ENCODE results near the gene ACVR1C.

The ACVR1C gene

GRCh38 chr2:157477919-157478318 is 150.7 kb downstream of the ACVR1C start:
- TF ChIP-seq, protein P1, sequence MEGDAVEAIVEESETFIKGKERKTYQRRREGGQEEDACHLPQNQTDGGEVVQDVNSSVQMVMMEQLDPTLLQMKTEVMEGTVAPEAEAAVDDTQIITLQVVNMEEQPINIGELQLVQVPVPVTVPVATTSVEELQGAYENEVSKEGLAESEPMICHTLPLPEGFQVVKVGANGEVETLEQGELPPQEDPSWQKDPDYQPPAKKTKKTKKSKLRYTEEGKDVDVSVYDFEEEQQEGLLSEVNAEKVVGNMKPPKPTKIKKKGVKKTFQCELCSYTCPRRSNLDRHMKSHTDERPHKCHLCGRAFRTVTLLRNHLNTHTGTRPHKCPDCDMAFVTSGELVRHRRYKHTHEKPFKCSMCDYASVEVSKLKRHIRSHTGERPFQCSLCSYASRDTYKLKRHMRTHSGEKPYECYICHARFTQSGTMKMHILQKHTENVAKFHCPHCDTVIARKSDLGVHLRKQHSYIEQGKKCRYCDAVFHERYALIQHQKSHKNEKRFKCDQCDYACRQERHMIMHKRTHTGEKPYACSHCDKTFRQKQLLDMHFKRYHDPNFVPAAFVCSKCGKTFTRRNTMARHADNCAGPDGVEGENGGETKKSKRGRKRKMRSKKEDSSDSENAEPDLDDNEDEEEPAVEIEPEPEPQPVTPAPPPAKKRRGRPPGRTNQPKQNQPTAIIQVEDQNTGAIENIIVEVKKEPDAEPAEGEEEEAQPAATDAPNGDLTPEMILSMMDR (IDR thresholded peaks at IDR 0.05; ENCODE audit: low read depth, low read length) = no peak
- TF ChIP-seq MYC (IDR thresholded peaks at IDR 0.05; ENCODE audit: low read depth, low read length) (no peak), POLR2A (IDR thresholded peaks at IDR 0.05; ENCODE audit: extremely low read depth, insufficient read length) (no peak)
- TF ChIP-seq, protein P2, sequence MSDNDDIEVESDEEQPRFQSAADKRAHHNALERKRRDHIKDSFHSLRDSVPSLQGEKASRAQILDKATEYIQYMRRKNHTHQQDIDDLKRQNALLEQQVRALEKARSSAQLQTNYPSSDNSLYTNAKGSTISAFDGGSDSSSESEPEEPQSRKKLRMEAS (IDR thresholded peaks at IDR 0.05; ENCODE audit: low read depth, low read length) = no peak
- DNase-seq (ENCODE audit: low read depth) = no peak
- no peak overlapping the region for H3K4me3 ChIP-seq (ENCODE audit: low read depth, low read length)

DNA sequence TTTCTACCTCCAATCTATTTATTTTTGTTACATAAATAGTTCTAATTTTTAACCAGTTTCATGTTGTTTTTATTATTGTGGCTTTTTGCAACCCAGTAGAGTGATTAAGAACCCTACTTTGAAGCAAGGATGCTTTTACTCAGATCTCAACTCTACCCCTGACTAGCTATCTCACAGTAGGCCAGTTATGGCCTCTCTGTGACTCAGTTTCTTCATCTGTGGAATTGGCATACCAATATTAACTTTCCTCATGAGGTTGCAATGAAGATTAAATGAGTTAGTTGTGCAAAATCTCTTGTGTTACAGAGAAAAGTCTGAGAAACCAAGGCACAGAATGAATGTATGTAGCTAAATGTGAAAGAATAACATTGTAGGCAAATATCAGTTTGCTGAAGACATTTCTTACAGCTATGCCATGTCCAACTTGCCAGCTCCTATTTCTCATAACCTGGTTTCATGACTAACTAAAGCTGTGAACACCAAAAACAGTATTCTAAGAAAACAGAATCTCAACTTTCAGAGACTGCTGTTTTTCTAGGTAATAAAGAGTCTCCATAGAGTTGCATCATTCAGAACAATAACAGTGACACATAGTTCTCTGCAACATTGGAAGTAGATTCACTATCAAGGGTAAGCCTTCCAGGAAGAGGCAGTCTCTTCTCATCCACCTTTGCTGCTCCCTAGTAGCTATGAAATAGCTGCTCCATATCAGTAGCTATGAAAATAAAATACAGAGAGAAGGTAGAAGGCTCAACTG is 151.5 kb downstream of the ACVR1C start:
- TF ChIP-seq, protein P2 (IDR thresholded peaks at IDR 0.05; ENCODE audit: low read depth, low read length) = no peak
- no peak overlapping the region for H3K4me3 ChIP-seq (ENCODE audit: low read depth, low read length)
- no peak for DNase-seq (ENCODE audit: low read depth)

Measured in NB4 (cell line).